Astrocyte (in vitro differentiated cells and primary cell): ENCODE measurements around the gene ECE1. TPM values are rescaled to one million over a fixed set of nuclear protein-coding genes. Genes with fewer than 3 reads are reported as not detected.

Source experiments
- DNase-seq: peaks from one replicate; pipeline ENCODE4 v3.0.0-alpha.2; 2010; ENCODE audit warnings: low read depth
- FAIRE-seq: peaks from 2 replicates; lab custom pipeline; 2011; peaks lifted over from hg19 to GRCh38; lab: Jason Lieb, UNC
- H2AFZ ChIP-seq: 2 replicates; pipeline ENCODE4 v1.6.0; 2012; ENCODE audit warnings: low read depth, low read length, inconsistent platforms
- H3K27ac ChIP-seq: 2 replicates; pipeline ENCODE4 v1.5.1; 2011; ENCODE audit warnings: low read depth, low read length, inconsistent platforms
- H3K27me3 ChIP-seq: 2 replicates; pipeline ENCODE4 v1.6.0; 2011; ENCODE audit warnings: low read length, inconsistent platforms; ENCODE audit not compliant: insufficient read depth
- H3K36me3 ChIP-seq: 2 replicates; pipeline ENCODE4 v1.5.1; 2011; ENCODE audit warnings: low read length, inconsistent platforms; ENCODE audit not compliant: insufficient read depth
- H3K4me1 ChIP-seq: 2 replicates; pipeline ENCODE4 v1.5.1; 2011; ENCODE audit warnings: low read length, inconsistent platforms; ENCODE audit not compliant: insufficient read depth
- H3K4me2 ChIP-seq: 2 replicates; pipeline ENCODE4 v1.6.0; 2012; ENCODE audit warnings: low read length, inconsistent platforms
- H3K4me3 ChIP-seq: 2 replicates; pipeline ENCODE4 v1.5.1; 2011; ENCODE audit warnings: low read depth, mild to moderate bottlenecking, low read length, inconsistent platforms; ENCODE audit not compliant: insufficient read depth
- H3K79me2 ChIP-seq: 2 replicates; pipeline ENCODE4 v1.6.0; 2012; ENCODE audit warnings: mild to moderate bottlenecking, low read length, inconsistent platforms; ENCODE audit not compliant: insufficient read depth
- H3K9ac ChIP-seq: 2 replicates; pipeline ENCODE4 v1.6.0; 2012; ENCODE audit warnings: mild to moderate bottlenecking, low read length, inconsistent platforms
- H3K9me3 ChIP-seq: 2 replicates; pipeline ENCODE4 v1.5.1; 2012; ENCODE audit warnings: low read depth, mild to moderate bottlenecking, low read length, inconsistent platforms; ENCODE audit not compliant: insufficient read depth
- H4K20me1 ChIP-seq: 2 replicates; pipeline ENCODE4 v1.6.0; 2012; ENCODE audit warnings: low read length, inconsistent platforms; ENCODE audit not compliant: insufficient read depth
- H3K27ac Mint-ChIP-seq: one replicate; pipeline ENCODE4 v1.8.0; 2021; ENCODE audit warnings: mild to moderate bottlenecking, mixed read lengths; ENCODE audit not compliant: unreplicated experiment
- H3K27me3 Mint-ChIP-seq: one replicate; pipeline ENCODE4 v1.8.0; 2021; ENCODE audit warnings: low read depth, mixed read lengths; ENCODE audit not compliant: unreplicated experiment
- H3K36me3 Mint-ChIP-seq: one replicate; pipeline ENCODE4 v1.8.0; 2021; ENCODE audit warnings: low read depth, mixed read lengths; ENCODE audit not compliant: unreplicated experiment
- H3K4me1 Mint-ChIP-seq: one replicate; pipeline ENCODE4 v1.8.0; 2021; ENCODE audit warnings: low read depth, mixed read lengths; ENCODE audit not compliant: unreplicated experiment
- H3K4me3 Mint-ChIP-seq: one replicate; pipeline ENCODE4 v1.8.0; 2021; ENCODE audit warnings: mild to moderate bottlenecking, moderate library complexity, mixed read lengths; ENCODE audit not compliant: unreplicated experiment
- H3K9me3 Mint-ChIP-seq: one replicate; pipeline ENCODE4 v1.8.0; 2021; ENCODE audit warnings: mild to moderate bottlenecking, mixed read lengths; ENCODE audit not compliant: unreplicated experiment
- CTCF ChIP-seq: IDR thresholded peaks from 2 replicates; pipeline ENCODE4 v1.5.1; 2011; ENCODE audit warnings: low read depth, mild to moderate bottlenecking, inconsistent platforms, low read length, moderate library complexity; ENCODE audit not compliant: insufficient read depth
- EZH2 ChIP-seq: IDR thresholded peaks from 2 replicates; pipeline ENCODE4 v1.6.1; 2012; ENCODE audit warnings: mild to moderate bottlenecking, low read length, inconsistent platforms; ENCODE audit not compliant: insufficient read depth
- total RNA-seq: library from RNA; stranded (reverse); gene quantifications from 2 replicates; pipeline ENCODE4 v1.2.1, GENCODE V29; 2021

ECE1 gene
- total RNA-seq, 1 donor from 2014 or later, result 172 TPM

- Histone ChIP-seq H3K4me2 (peak overlapping the region; percentile 77), H3K27ac (peak overlapping the region; percentile 64), H2AFZ (peak overlapping the region; percentile 53), H3K4me1 (peaks cover 33% of the 10 kb centered on the region), H3K79me2 (peaks cover 20% of the 10 kb centered on the region), H3K9me3 (no peaks in the 10 kb centered on the region), H3K4me3 (peak overlapping the region; percentile 35), H3K27me3 (no peaks in the 10 kb centered on the region), H3K9ac (peak overlapping the region; percentile 51), H4K20me1 (peaks cover 4% of the 10 kb centered on the region), H3K36me3 (peaks cover 7% of the 10 kb centered on the region)
- Mint-ChIP-seq H3K27ac (no peak overlapping the region), H3K27me3 (no peaks in the 10 kb centered on the region), H3K9me3 (no peaks in the 10 kb centered on the region), H3K36me3 (peaks cover 11% of the 10 kb centered on the region), H3K4me1 (peaks cover 11% of the 10 kb centered on the region), H3K4me3 (no peak overlapping the region)
- DNase-seq, result no peak
- FAIRE-seq, result no peak
- no peak for TF ChIP-seq CTCF
Observed at GRCh38 chr1:21278860-21279845, 11.1 kb downstream of the ECE1 start.

GRCh38 chr1:21278208-21278859 is 11.9 kb downstream of the ECE1 start:
- H3K9ac ChIP-seq, result peak overlapping the region; percentile 51
- no peak overlapping the region for H2AFZ ChIP-seq
- H3K27me3 Mint-ChIP-seq, result no peaks in the 10 kb centered on the region
- H3K79me2 ChIP-seq, result peaks cover 22% of the 10 kb centered on the region
- peak overlapping the region; percentile 35 for H3K4me3 ChIP-seq
- no peaks in the 10 kb centered on the region for H3K9me3 ChIP-seq
- H3K27me3 ChIP-seq, result no peaks in the 10 kb centered on the region
- H3K36me3 ChIP-seq, result peaks cover 11% of the 10 kb centered on the region
- peak overlapping the region; percentile 64 for H3K27ac ChIP-seq
- peak overlapping the region; percentile 77 for H3K4me2 ChIP-seq
- TF ChIP-seq CTCF, result no peak
- TF ChIP-seq EZH2, result no peak
- DNase-seq, result peak; percentile 28
- H4K20me1 ChIP-seq, result no peaks in the 10 kb centered on the region
- no peak overlapping the region for H3K27ac Mint-ChIP-seq
- H3K4me3 Mint-ChIP-seq, result no peak overlapping the region
- peaks cover 33% of the 10 kb centered on the region for H3K4me1 ChIP-seq
- peaks cover 11% of the 10 kb centered on the region for H3K4me1 Mint-ChIP-seq
- no peak for FAIRE-seq
- peaks cover 9% of the 10 kb centered on the region for H3K36me3 Mint-ChIP-seq
- H3K9me3 Mint-ChIP-seq, result no peaks in the 10 kb centered on the region
